Measurements from ENCODE around the gene HTATIP2.

GRCh38 chr11:20364341-20364792, 853 bp downstream of the HTATIP2 start:
- TF ChIP-seq POLR2A (IDR thresholded peaks at IDR 0.05; ENCODE audit: extremely low read depth, insufficient read length) = no peak
- TF ChIP-seq, protein P1, sequence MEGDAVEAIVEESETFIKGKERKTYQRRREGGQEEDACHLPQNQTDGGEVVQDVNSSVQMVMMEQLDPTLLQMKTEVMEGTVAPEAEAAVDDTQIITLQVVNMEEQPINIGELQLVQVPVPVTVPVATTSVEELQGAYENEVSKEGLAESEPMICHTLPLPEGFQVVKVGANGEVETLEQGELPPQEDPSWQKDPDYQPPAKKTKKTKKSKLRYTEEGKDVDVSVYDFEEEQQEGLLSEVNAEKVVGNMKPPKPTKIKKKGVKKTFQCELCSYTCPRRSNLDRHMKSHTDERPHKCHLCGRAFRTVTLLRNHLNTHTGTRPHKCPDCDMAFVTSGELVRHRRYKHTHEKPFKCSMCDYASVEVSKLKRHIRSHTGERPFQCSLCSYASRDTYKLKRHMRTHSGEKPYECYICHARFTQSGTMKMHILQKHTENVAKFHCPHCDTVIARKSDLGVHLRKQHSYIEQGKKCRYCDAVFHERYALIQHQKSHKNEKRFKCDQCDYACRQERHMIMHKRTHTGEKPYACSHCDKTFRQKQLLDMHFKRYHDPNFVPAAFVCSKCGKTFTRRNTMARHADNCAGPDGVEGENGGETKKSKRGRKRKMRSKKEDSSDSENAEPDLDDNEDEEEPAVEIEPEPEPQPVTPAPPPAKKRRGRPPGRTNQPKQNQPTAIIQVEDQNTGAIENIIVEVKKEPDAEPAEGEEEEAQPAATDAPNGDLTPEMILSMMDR (IDR thresholded peaks at IDR 0.05; ENCODE audit: low read depth, low read length) = no peak
- TF ChIP-seq MYC (IDR thresholded peaks at IDR 0.05; ENCODE audit: low read depth, low read length) = no peak
- TF ChIP-seq, protein P2, sequence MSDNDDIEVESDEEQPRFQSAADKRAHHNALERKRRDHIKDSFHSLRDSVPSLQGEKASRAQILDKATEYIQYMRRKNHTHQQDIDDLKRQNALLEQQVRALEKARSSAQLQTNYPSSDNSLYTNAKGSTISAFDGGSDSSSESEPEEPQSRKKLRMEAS (IDR thresholded peaks at IDR 0.05; ENCODE audit: low read depth, low read length) = no peak
